ENCODE data around the gene TACC3.
A peak's percentile ranks its signal among the peaks of the same experiment; 100 is the strongest.

Gene TACC3

GRCh38 chr4:1705732-1706131 lies 15.6 kb upstream of the TACC3 start:
- no peak for DNase-seq

- DNase-seq, result no peak
These were observed 15.0 kb upstream of the TACC3 start for GRCh38 chr4:1706358-1706757.

GRCh38 chr4:1708581-1708980 lies 12.7 kb upstream of the TACC3 start:
- DNase-seq, result no peak

- DNase-seq, result no peak
These were observed 10.2 kb upstream of the TACC3 start for GRCh38 chr4:1711055-1711570.

GRCh38 chr4:1711571-1712215 lies 9.6 kb upstream of the TACC3 start:
- no peak for DNase-seq

- peak; percentile 88 for DNase-seq
These were observed 8.9 kb upstream of the TACC3 start, which contains the start of gene SLBP for GRCh38 chr4:1712216-1713002. TSS of gene SLBP (minus strand) at chr4:1712319. CDS start at chr4:1712188, 131 bp downstream.

GRCh38 chr4:1713003-1713851 lies 8.1 kb upstream of the TACC3 start:
- no peak for DNase-seq

GRCh38 chr4:1714303-1715001 lies 6.9 kb upstream of the TACC3 start:
- no peak for DNase-seq

GRCh38 chr4:1715002-1715758 lies 6.1 kb upstream of the TACC3 start:
- DNase-seq, result no peak

- no peak for DNase-seq
These were observed 5.0 kb upstream of the TACC3 start for GRCh38 chr4:1716065-1716945.

GRCh38 chr4:1717129-1718094 lies 3.9 kb upstream of the TACC3 start:
- no peak for DNase-seq

GRCh38 chr4:1718095-1718850 lies 3.0 kb upstream of the TACC3 start:
- no peak for DNase-seq

GRCh38 chr4:1720163-1720983 lies 948 bp upstream of the TACC3 start:
- peak; percentile 25 for DNase-seq

- DNase-seq, result no peak
These were observed 587 bp downstream of the TACC3 start for GRCh38 chr4:1721666-1722550.

- DNase-seq, result no peak
These were observed 1.3 kb downstream of the TACC3 start for GRCh38 chr4:1722551-1723118.

GRCh38 chr4:1723131-1723801 lies 1.9 kb downstream of the TACC3 start:
- no peak for DNase-seq
